Stimulated activated CD8-positive, alpha-beta memory T cell treated with anti-CD3 and anti-CD28 coated beads, Interleukin-7, amount 100 ng/mL, for 48 hours (primary cell): ENCODE results near the gene MS4A10.

Experiments
- DNase-seq, 2 donors: peaks; one replicate each; pipeline ENCODE4 v3.0.0-alpha.2; 2020; ENCODE audit warnings: low read depth in 1 of 2; ENCODE audit errors: extremely low read depth in 1 of 2

The MS4A10 gene

GRCh38 chr11:60764879-60765278, 20.3 kb upstream of the MS4A10 start:
- no peak for DNase-seq

GRCh38 chr11:60765355-60765754, 19.8 kb upstream of the MS4A10 start:
- DNase-seq, result no peak

- DNase-seq, result no peak
These were observed 18.6 kb upstream of the MS4A10 start for GRCh38 chr11:60766547-60766946.

GRCh38 chr11:60767388-60767811, 17.7 kb upstream of the MS4A10 start:
- DNase-seq, result peak in 1 of 2 donors; percentile 4

GRCh38 chr11:60768202-60768601, 16.9 kb upstream of the MS4A10 start:
- DNase-seq, result no peak

- DNase-seq, result no peak
These were observed 15.9 kb upstream of the MS4A10 start for GRCh38 chr11:60769273-60769672.

- DNase-seq, result no peak
These were observed 15.3 kb upstream of the MS4A10 start for GRCh38 chr11:60769811-60770210.

- no peak for DNase-seq
These were observed 14.0 kb upstream of the MS4A10 start for GRCh38 chr11:60771146-60771545.

GRCh38 chr11:60771879-60772525, 13.1 kb upstream of the MS4A10 start:
- DNase-seq, result no peak

GRCh38 chr11:60772666-60773065, 12.5 kb upstream of the MS4A10 start:
- DNase-seq, result no peak

- no peak for DNase-seq
These were observed 10.4 kb upstream of the MS4A10 start for GRCh38 chr11:60774726-60775125.

- peak; percentile 48 to 70 for DNase-seq
These were observed 9.6 kb upstream of the MS4A10 start for GRCh38 chr11:60775420-60775961.

- no peak for DNase-seq
These were observed 9.0 kb upstream of the MS4A10 start for GRCh38 chr11:60776167-60776566.

GRCh38 chr11:60777106-60777505, 8.0 kb upstream of the MS4A10 start:
- DNase-seq, result no peak

- no peak for DNase-seq
These were observed 7.6 kb upstream of the MS4A10 start for GRCh38 chr11:60777572-60777971.

GRCh38 chr11:60780065-60780464, 5.1 kb upstream of the MS4A10 start:
- no peak for DNase-seq

GRCh38 chr11:60780774-60781173, 4.4 kb upstream of the MS4A10 start:
- DNase-seq, result no peak

GRCh38 chr11:60781286-60781980, 3.7 kb upstream of the MS4A10 start:
- DNase-seq, result no peak

- no peak for DNase-seq
These were observed 3.2 kb upstream of the MS4A10 start for GRCh38 chr11:60781981-60782316.

GRCh38 chr11:60782393-60783140, 2.6 kb upstream of the MS4A10 start:
- DNase-seq, result no peak

GRCh38 chr11:60783141-60783484, 2.0 kb upstream of the MS4A10 start:
- DNase-seq, result no peak

- no peak for DNase-seq
These were observed 1.2 kb upstream of the MS4A10 start for GRCh38 chr11:60783911-60784310.
